ENCODE data around the gene CNST.
A peak's percentile ranks its signal among the peaks of the same experiment; 100 is the strongest.

CNST gene

DNA sequence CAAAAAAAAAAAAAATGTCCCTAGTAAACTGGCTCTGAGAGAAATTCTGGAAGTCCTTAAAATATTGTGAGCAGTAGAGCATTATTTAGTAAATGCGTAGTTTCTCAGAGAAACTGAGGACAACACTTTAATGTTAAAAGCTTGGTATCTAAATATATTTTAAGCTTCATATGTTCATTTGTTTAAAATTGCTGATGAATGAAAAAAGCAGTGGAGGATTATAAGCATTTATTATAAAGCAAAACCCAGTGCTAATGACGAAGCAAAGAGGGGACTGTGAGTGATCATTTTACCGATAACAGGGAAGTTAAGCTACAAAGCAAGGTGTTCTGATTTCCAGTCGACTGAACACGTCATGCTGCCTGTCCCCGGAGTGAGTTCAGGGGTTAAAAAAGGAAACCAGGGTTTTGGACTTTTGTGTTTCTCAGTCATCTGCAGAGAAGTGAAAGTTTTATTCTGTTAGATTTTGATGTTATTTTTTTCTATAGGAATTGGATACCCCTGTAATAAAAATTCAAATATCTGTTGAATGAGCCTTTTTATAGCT is 93.4 kb downstream of the CNST start:
- no peak overlapping the region for H3K9ac ChIP-seq (ENCODE audit: low read depth, low read length)
- no peaks in the 10 kb centered on the region for H3K4me1 ChIP-seq (ENCODE audit: control insufficient read depth, insufficient read depth, low read length)
- H3K36me3 ChIP-seq (ENCODE audit: insufficient read depth, low read length), result peaks cover 9% of the 10 kb centered on the region
- H3K27me3 ChIP-seq (ENCODE audit: control insufficient read depth, insufficient read depth, low read length), result no peaks in the 10 kb centered on the region
- H3K4me3 ChIP-seq (ENCODE audit: low read length), result no peak overlapping the region
- H3K4me2 ChIP-seq (ENCODE audit: low read length), result no peak overlapping the region
- no peaks in the 10 kb centered on the region for H3K9me3 ChIP-seq (replicated peaks; ENCODE audit: low read length)

DNA sequence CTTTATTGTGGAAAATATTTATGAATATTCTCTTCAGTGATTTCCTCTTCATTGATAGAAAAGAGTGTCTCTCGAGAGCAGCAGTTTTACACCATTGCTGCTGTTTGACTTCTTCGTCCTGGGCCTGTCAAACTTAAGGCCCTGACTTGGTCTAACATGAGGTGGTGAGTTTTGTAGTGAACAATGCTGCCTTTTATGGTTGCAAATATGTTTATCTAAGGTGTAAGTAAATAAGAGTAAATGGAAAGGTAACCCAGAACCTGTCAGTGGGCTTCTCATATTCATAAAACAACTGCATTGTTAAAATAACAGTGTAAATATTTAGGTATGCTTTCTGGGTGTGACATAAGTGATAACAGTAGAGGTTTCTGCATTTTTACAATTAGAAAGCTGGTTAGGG is 95.2 kb downstream of the CNST start:
- H3K4me1 ChIP-seq (ENCODE audit: control insufficient read depth, insufficient read depth, low read length), result no peaks in the 10 kb centered on the region
- H3K27me3 ChIP-seq (ENCODE audit: control insufficient read depth, insufficient read depth, low read length), result no peaks in the 10 kb centered on the region
- no peak overlapping the region for H3K9ac ChIP-seq (ENCODE audit: low read depth, low read length)
- no peak overlapping the region for H3K4me2 ChIP-seq (ENCODE audit: low read length)
- no peaks in the 10 kb centered on the region for H3K9me3 ChIP-seq (replicated peaks; ENCODE audit: low read length)
- H3K4me3 ChIP-seq (ENCODE audit: low read length), result no peak overlapping the region
- H3K36me3 ChIP-seq (ENCODE audit: insufficient read depth, low read length), result peaks cover 20% of the 10 kb centered on the region

DNA sequence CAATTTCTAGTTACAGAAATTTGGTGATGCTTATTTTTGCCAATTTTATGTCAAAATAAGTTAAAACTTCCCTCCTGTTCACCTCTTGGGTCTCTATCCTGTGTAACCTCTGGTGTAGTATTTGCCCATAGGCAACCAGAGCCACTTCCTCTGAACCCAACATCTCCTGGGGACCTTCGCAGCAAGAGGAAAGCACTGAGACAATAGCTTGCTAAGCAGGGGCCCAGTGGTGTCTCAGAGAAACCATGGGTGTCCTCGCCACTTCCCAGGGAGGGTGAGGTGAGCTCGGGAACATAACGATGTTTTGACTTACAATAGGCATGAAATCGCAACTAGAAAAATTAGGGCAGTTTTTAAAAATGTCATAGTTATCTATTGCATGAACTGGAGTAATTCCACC is 101.5 kb downstream of the CNST start:
- H3K4me2 ChIP-seq (ENCODE audit: low read length), result no peak overlapping the region
- H3K4me3 ChIP-seq (ENCODE audit: low read length), result no peak overlapping the region
- H3K9me3 ChIP-seq (replicated peaks; ENCODE audit: low read length), result no peaks in the 10 kb centered on the region
- H3K9ac ChIP-seq (ENCODE audit: low read depth, low read length), result no peak overlapping the region
- no peaks in the 10 kb centered on the region for H3K4me1 ChIP-seq (ENCODE audit: control insufficient read depth, insufficient read depth, low read length)
- H3K27me3 ChIP-seq (ENCODE audit: control insufficient read depth, insufficient read depth, low read length), result no peaks in the 10 kb centered on the region
- H3K36me3 ChIP-seq (ENCODE audit: insufficient read depth, low read length), result peaks cover 10% of the 10 kb centered on the region

DNA sequence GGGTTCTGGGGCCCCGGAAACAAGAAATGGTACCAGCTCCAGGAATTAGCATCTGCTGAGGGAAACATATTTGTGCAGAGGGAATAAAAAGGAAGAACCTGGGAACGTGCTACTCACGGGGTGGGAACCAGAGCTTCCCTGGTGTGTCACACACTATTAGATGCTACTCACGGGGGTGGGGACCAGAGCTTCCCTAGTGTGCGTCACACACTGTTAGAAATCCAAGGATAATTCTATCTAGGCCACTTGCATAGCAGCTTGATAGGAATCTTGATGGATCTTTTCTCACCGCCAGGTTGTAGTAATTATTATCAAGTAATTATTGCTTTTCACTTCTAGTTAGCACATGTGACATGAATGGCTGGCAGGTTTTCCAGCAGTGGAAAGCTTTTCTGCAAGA is 103.4 kb downstream of the CNST start:
- H3K9ac ChIP-seq (ENCODE audit: low read depth, low read length), result no peak overlapping the region
- H3K4me3 ChIP-seq (ENCODE audit: low read length), result no peak overlapping the region
- H3K9me3 ChIP-seq (replicated peaks; ENCODE audit: low read length), result no peaks in the 10 kb centered on the region
- no peaks in the 10 kb centered on the region for H3K4me1 ChIP-seq (ENCODE audit: control insufficient read depth, insufficient read depth, low read length)
- no peaks in the 10 kb centered on the region for H3K27me3 ChIP-seq (ENCODE audit: control insufficient read depth, insufficient read depth, low read length)
- no peak overlapping the region for H3K4me2 ChIP-seq (ENCODE audit: low read length)
- H3K36me3 ChIP-seq (ENCODE audit: insufficient read depth, low read length), result peaks cover 10% of the 10 kb centered on the region

DNA sequence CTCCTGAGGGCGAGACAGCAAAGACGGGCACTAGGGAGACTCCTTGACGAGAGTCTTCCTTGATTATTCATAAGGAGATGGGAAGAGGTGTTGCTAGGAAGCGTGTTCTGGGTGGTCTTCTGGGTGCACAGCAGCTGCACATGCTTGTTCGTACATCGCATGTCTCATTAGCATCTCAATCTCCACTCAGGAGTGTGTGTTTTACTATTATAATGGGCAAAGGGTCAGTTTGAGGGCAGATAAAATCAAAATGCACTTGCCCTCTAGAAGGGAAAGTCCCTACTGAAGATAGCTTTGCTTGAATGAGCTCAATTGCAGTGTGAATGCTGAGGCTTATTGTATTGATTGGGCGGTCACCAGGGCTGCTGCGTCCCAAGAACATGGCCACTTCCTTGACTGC is 107.8 kb downstream of the CNST start:
- Histone ChIP-seq H3K4me1 (ENCODE audit: control insufficient read depth, insufficient read depth, low read length) (no peaks in the 10 kb centered on the region), H3K4me3 (ENCODE audit: low read length) (no peak overlapping the region), H3K27me3 (ENCODE audit: control insufficient read depth, insufficient read depth, low read length) (no peaks in the 10 kb centered on the region), H3K36me3 (ENCODE audit: insufficient read depth, low read length) (no peaks in the 10 kb centered on the region), H3K9ac (ENCODE audit: low read depth, low read length) (no peak overlapping the region), H3K9me3 (replicated peaks; ENCODE audit: low read length) (no peaks in the 10 kb centered on the region), H3K4me2 (ENCODE audit: low read length) (no peak overlapping the region)

DNA sequence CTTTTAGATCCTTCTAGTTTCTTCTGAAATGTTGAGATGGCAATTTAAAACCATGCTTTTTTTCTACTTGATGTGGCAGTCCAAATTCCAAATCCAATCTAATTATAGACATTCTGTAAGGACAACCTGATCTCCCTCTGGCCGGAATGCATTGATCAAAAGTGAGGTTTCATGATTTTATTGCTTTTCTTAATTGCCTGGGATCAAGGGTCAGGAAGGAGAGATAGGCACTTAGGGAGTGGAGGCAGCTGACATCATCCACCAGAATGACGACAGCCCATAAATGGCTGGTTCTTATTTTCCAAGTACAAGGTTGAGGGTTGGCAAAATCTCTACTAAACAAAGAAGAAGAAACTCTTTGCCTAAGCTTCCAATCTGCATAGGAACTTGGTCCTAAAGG is 111.6 kb downstream of the CNST start:
- peaks cover 25% of the 10 kb centered on the region for H3K4me1 ChIP-seq (ENCODE audit: control insufficient read depth, insufficient read depth, low read length)
- H3K27me3 ChIP-seq (ENCODE audit: control insufficient read depth, insufficient read depth, low read length), result no peaks in the 10 kb centered on the region
- no peaks in the 10 kb centered on the region for H3K36me3 ChIP-seq (ENCODE audit: insufficient read depth, low read length)
- no peak overlapping the region for H3K9ac ChIP-seq (ENCODE audit: low read depth, low read length)
- no peaks in the 10 kb centered on the region for H3K9me3 ChIP-seq (replicated peaks; ENCODE audit: low read length)
- H3K4me3 ChIP-seq (ENCODE audit: low read length), result no peak overlapping the region
- no peak overlapping the region for H3K4me2 ChIP-seq (ENCODE audit: low read length)

DNA sequence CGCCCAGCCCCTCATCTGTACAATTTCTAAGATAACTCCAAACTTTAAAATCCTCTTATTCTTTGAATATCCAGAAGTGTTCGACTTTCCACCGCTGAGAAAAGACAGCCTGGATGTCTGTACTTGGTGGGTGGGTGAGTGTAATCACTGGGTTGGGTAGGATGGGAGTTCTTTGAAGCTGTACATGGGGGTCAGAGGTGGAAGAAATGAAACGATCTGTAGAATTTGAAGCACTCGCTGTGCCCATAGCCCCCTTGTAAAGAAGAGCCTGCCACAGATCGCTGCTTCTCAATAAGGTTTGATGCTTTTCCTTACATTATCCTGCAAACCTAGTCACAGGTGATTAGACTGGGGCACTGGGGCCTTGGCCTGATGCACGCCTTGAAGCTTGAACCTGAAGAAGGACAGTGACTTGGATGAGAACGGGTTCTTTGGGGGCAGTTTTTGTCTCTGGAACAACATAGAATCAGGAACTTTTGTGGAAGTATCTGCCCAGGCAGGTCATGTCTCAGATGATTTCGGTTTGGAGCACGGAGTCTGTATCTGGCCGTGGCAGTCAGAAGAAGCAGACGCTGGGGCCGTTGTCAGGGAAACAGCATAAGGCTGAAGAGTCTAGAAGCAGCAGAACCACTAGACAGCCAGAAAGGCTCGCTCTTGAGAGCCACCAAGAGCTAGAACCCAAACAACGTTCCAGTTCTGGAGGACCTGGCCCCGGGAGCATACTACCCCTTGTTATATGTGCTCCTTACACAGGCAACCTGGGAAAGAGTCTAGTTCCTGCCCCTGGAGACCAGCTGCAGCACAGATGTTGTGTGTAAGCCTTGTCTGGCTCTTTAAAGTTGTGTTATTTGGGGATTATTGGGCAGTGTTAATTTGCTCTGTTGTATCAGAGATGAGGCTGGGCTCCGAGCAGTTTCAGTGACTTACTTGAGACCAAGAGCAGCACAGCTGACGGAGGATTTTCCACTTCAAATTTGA is 112.8 kb downstream of the CNST start:
- H3K9ac ChIP-seq (ENCODE audit: low read depth, low read length), result no peak overlapping the region
- H3K4me1 ChIP-seq (ENCODE audit: control insufficient read depth, insufficient read depth, low read length), result peaks cover 25% of the 10 kb centered on the region
- H3K36me3 ChIP-seq (ENCODE audit: insufficient read depth, low read length), result no peaks in the 10 kb centered on the region
- no peak overlapping the region for H3K4me3 ChIP-seq (ENCODE audit: low read length)
- H3K4me2 ChIP-seq (ENCODE audit: low read length), result no peak overlapping the region
- no peaks in the 10 kb centered on the region for H3K27me3 ChIP-seq (ENCODE audit: control insufficient read depth, insufficient read depth, low read length)
- H3K9me3 ChIP-seq (replicated peaks; ENCODE audit: low read length), result no peaks in the 10 kb centered on the region

DNA sequence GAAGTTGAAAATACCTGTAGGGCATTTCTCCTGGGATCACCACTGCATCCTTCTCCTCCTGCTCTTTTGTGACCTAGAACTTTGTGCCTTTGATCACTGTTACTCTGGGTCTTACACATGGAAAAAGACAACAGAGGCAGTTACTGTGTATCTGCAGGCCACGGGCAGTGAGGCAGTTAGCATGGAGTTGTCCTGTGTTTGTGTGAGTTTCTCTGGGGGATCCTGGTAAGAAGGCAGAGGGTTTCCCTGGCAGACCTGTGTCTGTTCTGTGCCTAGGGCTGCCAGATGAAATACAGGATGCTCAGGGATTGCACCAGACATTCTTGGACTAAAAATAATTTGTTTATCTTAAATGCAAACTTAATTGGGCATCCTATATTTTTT is 113.5 kb downstream of the CNST start:
- no peaks in the 10 kb centered on the region for H3K36me3 ChIP-seq (ENCODE audit: insufficient read depth, low read length)
- no peaks in the 10 kb centered on the region for H3K27me3 ChIP-seq (ENCODE audit: control insufficient read depth, insufficient read depth, low read length)
- H3K4me1 ChIP-seq (ENCODE audit: control insufficient read depth, insufficient read depth, low read length), result peaks cover 25% of the 10 kb centered on the region
- H3K4me2 ChIP-seq (ENCODE audit: low read length), result peak overlapping the region; percentile 62
- H3K4me3 ChIP-seq (ENCODE audit: low read length), result no peak overlapping the region
- peak overlapping the region; percentile 7 for H3K9ac ChIP-seq (ENCODE audit: low read depth, low read length)
- H3K9me3 ChIP-seq (replicated peaks; ENCODE audit: low read length), result no peaks in the 10 kb centered on the region

DNA sequence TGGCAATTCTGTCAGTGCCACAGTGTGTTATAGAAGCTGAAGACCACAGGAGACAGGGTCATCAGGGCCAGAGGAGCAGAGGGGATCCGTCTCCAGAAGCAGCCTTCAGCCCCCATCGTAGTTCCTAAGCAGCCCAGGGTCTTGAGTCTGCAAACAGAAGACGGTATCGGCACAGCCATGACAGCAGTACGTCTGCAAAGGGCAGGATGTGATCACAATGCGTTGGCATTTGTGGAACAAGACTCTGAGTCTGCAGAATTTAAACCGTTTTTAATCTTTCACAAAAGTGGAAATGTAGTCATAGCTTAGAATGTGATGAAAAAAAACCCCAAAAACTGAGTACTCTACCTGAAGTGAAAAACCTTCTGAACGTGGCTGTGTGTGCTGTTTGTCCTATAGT is 113.9 kb downstream of the CNST start:
- Histone ChIP-seq H3K9ac (ENCODE audit: low read depth, low read length) (peak overlapping the region; percentile 7), H3K9me3 (replicated peaks; ENCODE audit: low read length) (no peaks in the 10 kb centered on the region), H3K4me2 (ENCODE audit: low read length) (peak overlapping the region; percentile 62), H3K27me3 (ENCODE audit: control insufficient read depth, insufficient read depth, low read length) (no peaks in the 10 kb centered on the region), H3K4me3 (ENCODE audit: low read length) (peak overlapping the region; percentile 42), H3K36me3 (ENCODE audit: insufficient read depth, low read length) (no peaks in the 10 kb centered on the region), H3K4me1 (ENCODE audit: control insufficient read depth, insufficient read depth, low read length) (peaks cover 25% of the 10 kb centered on the region)

DNA sequence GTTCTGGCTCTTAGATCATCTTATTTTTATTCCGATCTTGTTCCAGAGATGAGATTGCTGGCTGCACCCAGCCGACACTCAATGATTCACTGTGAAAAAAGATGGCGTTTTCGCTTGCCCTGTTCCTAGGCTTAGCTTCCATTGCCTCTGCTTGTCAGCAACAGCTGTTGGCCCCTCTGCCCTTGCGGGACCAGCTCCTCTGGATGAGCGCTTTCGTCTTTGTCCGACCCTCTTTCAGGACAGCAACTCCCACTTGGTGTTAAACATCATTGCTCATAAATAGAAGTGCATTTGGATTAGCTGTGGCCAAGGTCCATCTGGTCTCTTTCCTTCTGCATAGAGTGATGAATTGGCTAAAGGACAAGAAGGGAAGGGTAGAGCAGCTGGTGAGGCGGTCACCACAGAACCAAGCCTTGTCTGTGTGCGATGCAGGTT is 114.5 kb downstream of the CNST start:
- Histone ChIP-seq H3K9ac (ENCODE audit: low read depth, low read length) (peak overlapping the region; percentile 15), H3K4me1 (ENCODE audit: control insufficient read depth, insufficient read depth, low read length) (peaks cover 25% of the 10 kb centered on the region), H3K36me3 (ENCODE audit: insufficient read depth, low read length) (no peaks in the 10 kb centered on the region), H3K9me3 (replicated peaks; ENCODE audit: low read length) (no peaks in the 10 kb centered on the region), H3K27me3 (ENCODE audit: control insufficient read depth, insufficient read depth, low read length) (no peaks in the 10 kb centered on the region), H3K4me3 (ENCODE audit: low read length) (peak overlapping the region; percentile 42), H3K4me2 (ENCODE audit: low read length) (peak overlapping the region; percentile 62)

DNA sequence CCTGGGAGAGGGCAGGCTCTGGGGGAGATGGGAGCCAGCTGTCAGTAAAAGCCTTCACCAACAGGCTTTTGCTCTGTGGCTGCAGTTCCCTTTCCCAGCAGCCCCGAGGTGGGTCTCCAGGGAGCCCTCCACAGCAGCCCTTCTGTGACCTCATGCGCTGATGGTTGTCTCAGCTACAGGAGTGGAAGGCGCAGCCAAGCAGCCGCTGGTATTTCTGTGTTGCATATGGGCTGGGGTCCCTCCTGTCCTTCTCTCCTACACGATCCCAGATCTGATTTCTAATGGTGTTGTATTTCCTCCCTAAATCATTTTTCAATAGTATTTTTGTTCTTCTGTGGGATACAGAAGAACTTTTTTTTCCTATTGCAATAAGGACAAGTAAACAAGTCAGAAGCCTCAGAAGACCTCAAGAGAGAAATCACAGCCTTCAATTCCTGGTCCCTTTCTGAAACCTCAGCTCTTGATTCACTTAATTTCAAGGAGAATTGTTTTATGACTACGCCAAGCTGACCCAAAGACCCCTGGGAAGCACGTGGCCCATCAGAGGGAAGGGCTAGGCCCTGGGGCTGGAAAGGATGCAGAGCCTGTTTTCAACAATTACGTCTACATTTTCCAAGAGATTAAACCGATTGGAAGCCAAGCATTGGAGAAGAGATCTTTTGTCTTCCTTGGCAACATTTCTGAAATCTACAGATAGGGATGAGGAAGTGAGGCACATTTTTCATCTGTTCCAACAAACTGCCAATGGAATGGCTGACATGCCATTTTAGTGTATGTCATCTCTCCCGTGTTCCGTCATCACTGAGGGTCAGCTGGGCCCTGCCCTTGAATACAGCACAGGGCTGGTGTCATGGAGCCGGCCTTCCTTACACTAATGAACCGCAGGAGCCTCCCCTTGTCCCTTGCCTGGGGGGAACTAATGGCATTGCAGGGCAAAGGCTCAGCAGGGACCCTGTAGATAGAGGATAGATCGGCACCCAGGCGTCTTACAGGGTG is 115.9 kb downstream of the CNST start:
- no peak overlapping the region for H3K4me2 ChIP-seq (ENCODE audit: low read length)
- H3K36me3 ChIP-seq (ENCODE audit: insufficient read depth, low read length), result no peaks in the 10 kb centered on the region
- no peak overlapping the region for H3K4me3 ChIP-seq (ENCODE audit: low read length)
- no peaks in the 10 kb centered on the region for H3K9me3 ChIP-seq (replicated peaks; ENCODE audit: low read length)
- H3K27me3 ChIP-seq (ENCODE audit: control insufficient read depth, insufficient read depth, low read length), result no peaks in the 10 kb centered on the region
- H3K4me1 ChIP-seq (ENCODE audit: control insufficient read depth, insufficient read depth, low read length), result peaks cover 25% of the 10 kb centered on the region
- no peak overlapping the region for H3K9ac ChIP-seq (ENCODE audit: low read depth, low read length)
